ELF-1 (cell line): ENCODE results near the gene TTLL3.
"Not testable (repeated sequence)": the region's sequence is repeated elsewhere in the genome, so short reads cannot be mapped to it uniquely, and the experiment has no call there.

Experiments used
- DNase-seq: peaks from one replicate; pipeline ENCODE4 v3.0.0-alpha.2; 2016; ENCODE audit warnings: low read depth, low spot score

Gene TTLL3

DNA sequence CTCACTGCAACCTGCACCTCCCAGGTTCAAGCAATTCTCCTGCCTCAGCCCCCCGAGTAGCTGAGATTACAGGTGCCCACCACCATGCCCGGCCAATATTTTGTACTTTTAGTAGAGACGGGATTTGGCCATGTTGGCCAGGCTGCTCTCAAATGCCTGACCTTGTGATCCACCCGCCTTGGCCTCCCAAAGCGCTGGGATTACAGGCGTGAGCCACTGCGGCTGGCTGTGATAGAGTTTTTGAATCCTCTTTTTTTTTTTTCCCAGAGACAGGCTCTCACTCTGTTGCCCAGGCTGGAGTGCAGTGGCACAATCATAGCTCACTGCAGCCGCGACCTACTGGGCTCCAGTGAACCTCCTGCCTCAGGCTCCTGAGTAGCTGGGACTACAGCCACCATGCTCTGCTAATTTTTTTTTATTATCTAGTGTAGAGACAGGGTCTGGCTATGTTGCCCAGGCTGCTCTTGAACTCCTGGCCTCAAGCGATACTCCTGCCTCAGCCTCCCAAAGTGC is 55.1 kb downstream of the TTLL3 start:
- DNase-seq: not testable (repeated sequence)

DNA sequence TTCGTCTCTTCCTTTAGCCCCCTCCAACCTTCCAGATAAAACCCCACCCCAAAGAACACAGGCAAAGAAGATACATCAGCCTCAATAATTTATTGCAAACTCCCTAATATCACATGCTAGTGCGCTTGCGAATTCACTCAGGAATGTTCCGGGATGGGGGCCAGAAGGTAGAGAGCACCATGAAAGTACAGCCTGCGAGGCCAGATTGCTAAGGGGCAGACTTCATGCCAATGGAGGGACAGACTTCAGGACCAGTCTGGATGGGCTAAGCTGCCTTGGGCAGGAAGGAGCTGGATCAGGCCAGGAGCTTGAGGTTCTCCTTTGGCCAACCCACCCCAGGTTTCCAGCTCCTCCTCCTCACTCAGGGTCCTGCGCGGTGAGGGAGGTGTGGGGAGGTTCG is 56.6 kb downstream of the TTLL3 start:
- DNase-seq: no peak

DNA sequence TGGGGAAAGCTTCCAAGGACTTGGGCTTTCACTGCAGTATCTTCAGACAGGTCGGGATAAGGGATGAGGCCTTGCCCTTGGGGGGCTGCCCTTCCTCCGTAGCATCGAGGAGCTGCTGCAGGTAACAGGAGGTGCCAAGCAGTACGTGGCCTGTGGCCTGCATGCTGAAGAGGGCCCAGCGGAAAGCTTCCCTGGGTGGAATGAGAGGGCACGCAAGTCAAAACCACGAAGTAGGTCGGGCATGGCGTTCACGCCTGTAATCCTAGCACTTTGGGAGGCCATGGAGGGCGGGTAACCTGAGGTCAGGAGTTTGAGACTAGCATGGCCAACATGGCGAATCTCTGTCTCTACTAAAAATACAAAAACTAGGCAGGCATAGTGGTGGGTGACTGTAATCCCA is 57.0 kb downstream of the TTLL3 start:
- no peak for DNase-seq

DNA sequence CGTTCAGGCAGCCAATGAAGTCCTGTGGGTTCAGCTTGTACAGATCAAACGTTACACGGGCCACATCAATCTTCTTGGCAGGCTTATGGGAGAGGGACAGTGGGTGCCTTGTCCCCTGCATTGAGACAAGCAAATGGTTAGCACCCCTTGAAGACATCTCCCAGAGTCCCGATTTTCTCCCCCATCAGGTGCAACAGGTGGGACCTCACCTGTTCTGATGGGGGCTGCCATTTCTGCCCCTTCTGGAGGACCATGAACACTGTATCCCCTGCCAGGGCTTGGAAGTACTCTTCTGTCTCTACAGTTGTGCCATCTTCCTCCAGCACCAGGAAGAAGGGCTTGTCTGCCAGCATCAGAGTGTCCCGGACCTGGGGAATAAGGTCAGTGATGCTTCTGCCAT is 59.9 kb downstream of the TTLL3 start:
- no peak for DNase-seq

DNA sequence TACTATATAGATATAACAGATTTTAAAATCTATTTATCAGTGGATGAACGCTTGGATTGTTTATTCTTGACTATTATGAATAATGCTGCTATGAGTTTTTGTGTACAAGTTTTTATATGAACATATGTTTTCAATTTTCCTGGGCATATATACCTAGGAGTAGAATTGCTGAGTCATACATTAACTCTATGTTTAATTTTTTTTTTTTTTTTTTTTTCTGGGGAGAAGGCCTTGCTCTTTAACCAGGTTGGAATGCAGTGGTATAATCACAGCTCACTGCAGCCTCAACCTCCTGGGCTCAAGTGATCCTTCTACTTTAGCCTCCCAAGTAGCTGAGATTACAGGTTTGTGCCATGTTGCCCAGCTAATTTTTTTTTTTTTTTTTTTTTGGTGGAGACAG is 60.9 kb downstream of the TTLL3 start:
- no peak for DNase-seq

DNA sequence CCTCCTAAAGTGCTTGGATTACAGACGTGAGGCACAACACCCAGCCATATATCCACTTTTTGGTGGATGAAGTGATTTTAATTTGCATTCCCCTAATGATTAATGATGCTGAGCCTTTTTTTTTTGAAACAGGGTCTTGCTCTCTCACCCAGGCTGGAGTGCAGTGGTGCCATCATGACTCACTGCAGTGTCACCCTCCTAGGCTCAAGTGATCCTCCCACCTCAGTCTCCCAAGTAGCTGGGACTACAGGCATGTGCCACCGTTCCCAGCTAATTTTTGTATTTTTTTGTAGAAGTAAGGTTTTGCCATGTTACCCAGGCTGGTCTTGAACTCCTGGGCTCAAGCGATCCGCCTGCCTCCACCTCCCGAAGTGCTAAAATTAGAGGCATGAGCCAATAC is 62.0 kb downstream of the TTLL3 start:
- DNase-seq: not testable (repeated sequence)

DNA sequence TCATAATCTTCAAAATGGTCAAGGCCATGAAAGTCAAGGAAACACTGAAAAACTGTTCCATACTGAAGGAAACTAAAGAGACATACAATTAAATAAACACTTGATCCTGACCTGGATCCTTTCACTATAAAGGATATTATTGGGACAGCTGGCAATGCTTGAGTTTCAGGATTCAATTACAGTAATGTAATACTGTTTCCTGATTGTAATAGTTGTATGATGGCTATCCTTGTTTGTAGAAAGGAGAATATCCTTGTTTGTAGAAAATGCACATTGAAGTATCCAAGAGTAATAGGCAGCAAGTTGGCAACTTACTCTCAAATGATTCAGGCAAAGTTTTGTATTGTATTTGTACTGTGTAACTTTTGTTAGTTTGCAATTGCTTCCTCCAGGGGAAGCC is 65.4 kb downstream of the TTLL3 start:
- DNase-seq: no peak

DNA sequence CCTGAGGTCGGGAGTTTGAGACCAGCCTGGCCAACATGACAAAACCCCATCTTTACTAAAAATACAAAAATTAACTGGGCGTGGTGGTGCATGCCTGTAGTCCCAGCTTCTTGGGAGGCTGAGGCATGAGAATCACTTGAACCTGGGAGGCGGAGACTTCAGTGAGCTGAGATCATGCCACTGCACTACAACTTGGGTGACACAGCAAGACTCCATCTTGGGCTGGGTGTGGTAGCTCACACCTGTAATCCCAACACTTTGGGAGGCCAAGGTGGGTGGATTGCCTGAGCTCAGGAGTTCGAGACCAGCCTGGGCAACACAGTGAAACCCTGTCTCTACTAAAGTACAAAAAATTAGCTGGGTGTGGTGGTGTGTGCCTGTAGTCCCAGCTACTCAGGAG is 66.2 kb downstream of the TTLL3 start:
- not testable (repeated sequence) for DNase-seq

DNA sequence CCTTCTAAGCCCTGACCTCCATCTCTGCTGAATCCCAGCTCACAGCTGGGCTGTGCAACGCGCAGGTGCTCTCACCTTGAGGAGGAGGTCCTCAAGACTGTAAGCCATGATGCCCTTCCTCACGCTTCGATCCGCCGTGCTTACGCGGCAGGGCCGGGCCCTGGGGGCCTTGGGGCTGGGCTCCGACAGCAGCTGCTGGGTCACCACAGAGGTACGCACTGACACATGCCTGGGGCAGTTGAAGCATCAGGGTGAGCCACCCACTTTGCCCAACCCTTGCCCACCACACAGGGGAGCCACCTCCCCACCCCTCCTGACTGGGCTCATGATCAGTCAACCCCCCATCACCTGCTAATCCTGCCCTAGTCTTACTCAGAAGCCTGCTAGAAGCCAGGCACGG is 66.9 kb downstream of the TTLL3 start:
- DNase-seq: peak; percentile 32

DNA sequence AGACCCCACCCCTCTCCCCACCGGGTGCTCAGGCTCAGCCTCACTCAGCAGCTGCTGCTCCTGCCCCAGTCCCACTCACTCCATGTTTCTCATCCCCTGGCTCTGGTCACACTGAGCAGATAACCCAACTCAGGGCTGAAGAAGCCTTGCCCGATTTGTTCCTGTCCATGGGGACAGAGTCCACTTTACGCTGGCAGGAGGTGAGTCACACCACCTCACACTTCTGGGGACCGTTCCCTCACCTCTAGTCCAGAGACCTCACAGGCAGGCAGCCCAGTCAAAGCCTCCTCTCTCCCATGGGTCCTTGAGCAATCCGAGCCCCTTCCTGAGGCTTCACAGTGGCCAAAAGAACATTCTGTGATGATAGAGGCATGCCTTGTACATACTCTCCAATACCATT is 68.6 kb downstream of the TTLL3 start:
- no peak for DNase-seq

DNA sequence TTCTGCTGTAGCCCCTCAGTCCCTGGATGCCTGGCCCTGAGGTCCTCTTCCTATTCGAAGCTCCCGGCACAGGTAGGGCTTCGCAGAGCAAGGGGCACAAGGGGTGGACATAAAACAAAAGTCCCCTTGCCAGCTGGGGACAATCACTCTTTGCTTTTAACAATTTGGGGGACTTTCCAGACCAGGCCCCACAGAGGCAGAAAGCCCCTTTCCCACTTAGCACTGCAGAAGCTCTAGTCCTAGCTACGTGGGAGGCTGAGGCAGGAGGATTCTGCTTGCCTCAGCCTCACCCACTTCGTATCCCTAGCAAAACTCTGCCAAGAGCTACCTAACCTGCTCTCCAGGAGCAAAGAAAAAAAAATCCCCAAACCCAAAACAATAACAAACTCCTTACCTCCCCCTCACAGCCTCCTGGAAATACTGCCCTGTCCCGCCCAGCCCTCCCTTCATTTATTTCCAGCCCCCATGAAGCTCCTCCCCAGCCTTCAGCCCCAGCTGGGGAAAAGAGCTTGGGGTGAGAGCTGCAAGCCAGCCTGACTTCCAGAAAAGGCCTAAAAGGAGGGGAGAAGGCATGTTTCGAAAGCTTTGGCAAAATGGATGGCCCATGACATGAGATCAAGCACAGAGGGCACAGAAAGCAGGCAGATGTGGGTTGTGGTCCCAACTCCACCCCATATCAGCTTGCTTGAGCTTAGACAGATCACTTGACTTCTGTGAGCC is 69.9 kb downstream of the TTLL3 start, which contains the start of gene CIDEC:
TSS of gene CIDEC (minus strand) at position 424 of the 720 bp plus-strand sequence. CDS start 1,767 bp downstream, outside the sequence.
- peak; percentile 60 for DNase-seq

DNA sequence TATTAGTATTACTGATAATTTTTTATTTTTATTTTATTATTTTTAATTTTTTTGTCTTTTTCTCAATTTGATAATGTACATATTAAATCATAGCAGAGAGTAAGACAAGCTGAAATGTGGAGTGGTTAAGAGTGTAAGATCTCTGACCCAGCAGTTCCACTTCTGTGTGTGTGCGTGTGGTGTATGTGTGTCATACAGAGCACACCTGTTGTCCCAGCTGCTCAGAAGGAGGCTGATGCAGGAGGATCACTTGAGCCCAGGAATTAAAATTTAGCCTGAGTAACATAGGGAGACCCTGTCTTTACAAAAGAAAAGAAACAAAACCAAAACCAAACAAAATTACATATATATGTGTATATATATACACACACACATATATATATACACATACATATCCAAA is 71.4 kb downstream of the TTLL3 start:
- no peak for DNase-seq

DNA sequence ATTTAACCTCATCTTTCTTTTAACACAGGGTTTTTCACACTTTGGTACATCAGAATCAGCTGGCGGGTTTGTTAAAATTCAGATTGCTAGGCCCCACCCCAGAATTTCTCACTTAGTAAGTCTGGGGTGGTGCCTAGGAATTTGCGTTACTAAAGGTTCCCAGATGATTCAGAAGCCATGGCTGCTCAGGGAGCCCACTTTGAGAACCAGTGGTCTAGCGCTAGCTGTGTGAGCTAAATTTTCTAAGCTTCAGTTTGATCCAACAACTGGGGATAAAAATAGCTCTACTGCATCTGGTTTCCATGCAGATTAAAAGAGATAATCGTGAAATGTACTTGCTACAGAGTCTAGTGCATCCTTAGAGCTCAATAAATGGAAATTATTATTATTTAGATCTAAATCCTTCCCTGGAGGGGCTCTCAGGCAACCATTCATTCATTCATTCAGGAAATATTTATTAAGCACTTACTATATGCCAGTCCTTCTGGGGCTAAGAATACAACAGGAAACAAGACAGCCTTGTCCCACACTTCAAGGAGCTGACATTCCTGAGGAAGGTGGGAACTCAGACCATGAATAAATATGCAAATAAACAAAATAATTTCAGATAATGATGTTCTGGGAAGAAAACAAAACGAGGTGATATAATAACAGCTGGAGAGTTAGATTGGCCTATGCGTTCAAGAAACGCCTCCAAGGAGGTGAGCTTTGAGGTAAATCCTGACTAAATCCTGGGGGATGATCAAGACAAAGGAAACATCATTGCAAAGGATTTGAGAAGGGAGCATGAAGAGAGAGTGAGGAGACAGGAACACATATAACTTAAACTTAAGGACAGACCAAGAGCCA is 73.9 kb downstream of the TTLL3 start:
- peak; percentile 21 for DNase-seq

DNA sequence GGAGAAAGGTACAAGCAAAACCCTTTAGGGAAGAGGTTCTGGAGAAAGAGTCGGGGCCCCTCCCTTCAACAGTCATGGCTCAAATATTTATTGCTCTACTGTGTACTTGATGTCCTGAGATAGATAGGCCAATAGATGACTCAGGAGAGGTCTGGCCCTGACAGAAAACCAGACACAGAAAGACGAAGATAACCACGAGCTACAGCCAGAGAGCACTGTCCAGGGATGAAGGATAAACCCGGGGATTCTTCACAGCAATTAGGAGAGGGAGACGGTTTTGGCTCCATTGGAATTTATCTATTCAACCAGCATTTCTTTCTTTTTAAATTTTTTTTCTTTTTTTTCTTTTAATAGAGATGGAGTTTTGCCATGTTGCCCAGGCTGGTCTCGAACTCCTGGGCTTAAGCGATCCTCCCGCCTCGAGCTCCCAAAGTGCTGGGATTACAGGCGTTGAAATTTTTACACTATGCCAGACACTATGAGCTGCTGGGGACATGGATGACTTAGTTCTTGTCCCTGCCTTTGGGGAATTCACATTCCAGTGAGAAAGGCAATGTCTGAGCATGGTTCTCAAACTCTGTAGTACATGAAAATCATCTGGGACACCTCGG is 74.6 kb downstream of the TTLL3 start:
- DNase-seq: peak; percentile 87
